Measurements from ENCODE around the gene GID8.

GRCh38 chr20:62913043-62913630 lies 24.8 kb upstream of the GID8 start:
- no peak for TF ChIP-seq POLR2A (IDR thresholded peaks at IDR 0.05)
- TF ChIP-seq, protein P1, sequence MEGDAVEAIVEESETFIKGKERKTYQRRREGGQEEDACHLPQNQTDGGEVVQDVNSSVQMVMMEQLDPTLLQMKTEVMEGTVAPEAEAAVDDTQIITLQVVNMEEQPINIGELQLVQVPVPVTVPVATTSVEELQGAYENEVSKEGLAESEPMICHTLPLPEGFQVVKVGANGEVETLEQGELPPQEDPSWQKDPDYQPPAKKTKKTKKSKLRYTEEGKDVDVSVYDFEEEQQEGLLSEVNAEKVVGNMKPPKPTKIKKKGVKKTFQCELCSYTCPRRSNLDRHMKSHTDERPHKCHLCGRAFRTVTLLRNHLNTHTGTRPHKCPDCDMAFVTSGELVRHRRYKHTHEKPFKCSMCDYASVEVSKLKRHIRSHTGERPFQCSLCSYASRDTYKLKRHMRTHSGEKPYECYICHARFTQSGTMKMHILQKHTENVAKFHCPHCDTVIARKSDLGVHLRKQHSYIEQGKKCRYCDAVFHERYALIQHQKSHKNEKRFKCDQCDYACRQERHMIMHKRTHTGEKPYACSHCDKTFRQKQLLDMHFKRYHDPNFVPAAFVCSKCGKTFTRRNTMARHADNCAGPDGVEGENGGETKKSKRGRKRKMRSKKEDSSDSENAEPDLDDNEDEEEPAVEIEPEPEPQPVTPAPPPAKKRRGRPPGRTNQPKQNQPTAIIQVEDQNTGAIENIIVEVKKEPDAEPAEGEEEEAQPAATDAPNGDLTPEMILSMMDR (IDR thresholded peaks at IDR 0.05) = no peak
